TTC549 (cell line): Measurements from ENCODE around the gene KRT38.
"Not testable (repeated sequence)": the region's sequence is repeated elsewhere in the genome, so short reads cannot be mapped to it uniquely, and the experiment has no call there.

Experiments used
- FAIRE-seq: peaks from 2 replicates; lab custom pipeline; 2012; peaks lifted over from hg19 to GRCh38; lab: Jason Lieb, UNC

Gene KRT38

GRCh38 chr17:41421116-41421515, 19.7 kb downstream of the KRT38 start:
- no peak for FAIRE-seq

GRCh38 chr17:41420134-41420533, 20.6 kb downstream of the KRT38 start:
- FAIRE-seq, result no peak

GRCh38 chr17:41419716-41420115, 21.1 kb downstream of the KRT38 start:
- no peak for FAIRE-seq

GRCh38 chr17:41418116-41418860, 22.5 kb downstream of the KRT38 start:
- no peak for FAIRE-seq

- FAIRE-seq, result no peak
Observed at GRCh38 chr17:41417576-41418015, 23.2 kb downstream of the KRT38 start.

GRCh38 chr17:41417127-41417526, 23.7 kb downstream of the KRT38 start:
- FAIRE-seq, result no peak

- FAIRE-seq, result no peak
Observed at GRCh38 chr17:41416479-41416878, 24.3 kb downstream of the KRT38 start.

- no peak for FAIRE-seq
Observed at GRCh38 chr17:41415833-41416335, 24.9 kb downstream of the KRT38 start.

- FAIRE-seq, result no peak
Observed at GRCh38 chr17:41415411-41415810, 25.4 kb downstream of the KRT38 start.

- FAIRE-seq, result no peak
Observed at GRCh38 chr17:41413982-41414381, 26.8 kb downstream of the KRT38 start.

- FAIRE-seq, result no peak
Observed at GRCh38 chr17:41413353-41413957, 27.3 kb downstream of the KRT38 start.

GRCh38 chr17:41411072-41411840, 29.5 kb downstream of the KRT38 start:
- FAIRE-seq, result no peak

- FAIRE-seq, result no peak
Observed at GRCh38 chr17:41407226-41407625, 33.6 kb downstream of the KRT38 start.

GRCh38 chr17:41406205-41406604, 34.6 kb downstream of the KRT38 start:
- FAIRE-seq, result no peak

- FAIRE-seq, result no peak
Observed at GRCh38 chr17:41404024-41404671, 36.6 kb downstream of the KRT38 start.

GRCh38 chr17:41403404-41404023, 37.3 kb downstream of the KRT38 start:
- FAIRE-seq, result no peak

- no peak for FAIRE-seq
Observed at GRCh38 chr17:41402161-41402560, 38.6 kb downstream of the KRT38 start.

GRCh38 chr17:41396996-41397660, 43.7 kb downstream of the KRT38 start, which contains the start of gene KRT31:
Gene KRT31 (minus strand): TSS chr17:41397608. CDS start chr17:41397539, 69 bp downstream.
- no peak for FAIRE-seq

GRCh38 chr17:41396340-41396739, 44.4 kb downstream of the KRT38 start:
- FAIRE-seq, result no peak

- no peak for FAIRE-seq
Observed at GRCh38 chr17:41395611-41396010, 45.2 kb downstream of the KRT38 start.

- not testable (repeated sequence) for FAIRE-seq
Observed at GRCh38 chr17:41395044-41395443, 45.7 kb downstream of the KRT38 start.
